Activated naive CD4-positive, alpha-beta T cell treated with anti-CD3 and anti-CD28 coated beads, Interleukin-2, amount 50 U/mL, for 24 hours (primary cell): ENCODE data around the gene INO80D.
A peak's percentile ranks its signal among the peaks of the same experiment; 100 is the strongest.
"Not testable (repeated sequence)": the region's sequence is repeated elsewhere in the genome, so short reads cannot be mapped to it uniquely, and the experiment has no call there.

ENCODE experiments used
- H3K27ac Mint-ChIP-seq: one replicate; pipeline ENCODE4 v1.8.0; 2021; ENCODE audit warnings: mild to moderate bottlenecking, mixed read lengths
- H3K27me3 Mint-ChIP-seq: one replicate; pipeline ENCODE4 v1.8.0; 2021; ENCODE audit warnings: mixed read lengths
- H3K36me3 Mint-ChIP-seq: one replicate; pipeline ENCODE4 v1.8.0; 2021; ENCODE audit warnings: mixed read lengths
- H3K4me1 Mint-ChIP-seq: one replicate; pipeline ENCODE4 v1.8.0; 2021; ENCODE audit warnings: mixed read lengths
- H3K4me3 Mint-ChIP-seq: one replicate; pipeline ENCODE4 v1.8.0; 2021; ENCODE audit warnings: mild to moderate bottlenecking, mixed read lengths
- H3K9me3 Mint-ChIP-seq: one replicate; pipeline ENCODE4 v1.8.0; 2021; ENCODE audit warnings: mixed read lengths

The INO80D gene, protein sequence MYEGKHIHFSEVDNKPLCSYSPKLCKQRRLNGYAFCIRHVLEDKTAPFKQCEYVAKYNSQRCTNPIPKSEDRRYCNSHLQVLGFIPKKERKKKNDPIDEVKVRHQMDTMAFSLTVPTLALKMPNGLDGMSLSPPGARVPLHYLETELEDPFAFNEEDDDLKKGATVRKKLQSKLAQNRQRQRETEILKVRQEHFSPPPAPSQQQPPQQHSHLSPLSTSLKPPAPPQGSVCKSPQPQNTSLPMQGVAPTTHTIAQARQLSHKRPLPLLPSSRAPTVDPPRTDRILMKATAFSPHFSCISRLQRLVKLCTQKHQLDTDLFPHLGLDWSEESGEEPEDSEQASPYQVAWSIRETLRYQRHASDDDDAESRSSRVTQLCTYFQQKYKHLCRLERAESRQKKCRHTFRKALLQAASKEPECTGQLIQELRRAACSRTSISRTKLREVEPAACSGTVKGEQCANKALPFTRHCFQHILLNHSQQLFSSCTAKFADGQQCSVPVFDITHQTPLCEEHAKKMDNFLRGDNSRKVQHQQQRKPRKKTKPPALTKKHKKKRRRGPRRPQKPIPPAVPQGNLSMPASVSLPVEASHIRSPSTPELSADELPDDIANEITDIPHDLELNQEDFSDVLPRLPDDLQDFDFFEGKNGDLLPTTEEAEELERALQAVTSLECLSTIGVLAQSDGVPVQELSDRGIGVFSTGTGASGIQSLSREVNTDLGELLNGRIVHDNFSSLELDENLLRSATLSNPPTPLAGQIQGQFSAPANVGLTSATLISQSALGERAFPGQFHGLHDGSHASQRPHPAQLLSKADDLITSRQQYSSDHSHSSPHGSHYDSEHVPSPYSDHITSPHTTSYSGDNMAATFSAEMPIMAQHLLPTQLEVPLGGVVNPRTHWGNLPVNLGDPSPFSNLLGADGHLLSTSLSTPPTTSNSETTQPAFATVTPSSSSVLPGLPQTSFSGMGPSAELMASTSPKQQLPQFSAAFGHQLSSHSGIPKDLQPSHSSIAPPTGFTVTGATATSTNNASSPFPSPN

DNA sequence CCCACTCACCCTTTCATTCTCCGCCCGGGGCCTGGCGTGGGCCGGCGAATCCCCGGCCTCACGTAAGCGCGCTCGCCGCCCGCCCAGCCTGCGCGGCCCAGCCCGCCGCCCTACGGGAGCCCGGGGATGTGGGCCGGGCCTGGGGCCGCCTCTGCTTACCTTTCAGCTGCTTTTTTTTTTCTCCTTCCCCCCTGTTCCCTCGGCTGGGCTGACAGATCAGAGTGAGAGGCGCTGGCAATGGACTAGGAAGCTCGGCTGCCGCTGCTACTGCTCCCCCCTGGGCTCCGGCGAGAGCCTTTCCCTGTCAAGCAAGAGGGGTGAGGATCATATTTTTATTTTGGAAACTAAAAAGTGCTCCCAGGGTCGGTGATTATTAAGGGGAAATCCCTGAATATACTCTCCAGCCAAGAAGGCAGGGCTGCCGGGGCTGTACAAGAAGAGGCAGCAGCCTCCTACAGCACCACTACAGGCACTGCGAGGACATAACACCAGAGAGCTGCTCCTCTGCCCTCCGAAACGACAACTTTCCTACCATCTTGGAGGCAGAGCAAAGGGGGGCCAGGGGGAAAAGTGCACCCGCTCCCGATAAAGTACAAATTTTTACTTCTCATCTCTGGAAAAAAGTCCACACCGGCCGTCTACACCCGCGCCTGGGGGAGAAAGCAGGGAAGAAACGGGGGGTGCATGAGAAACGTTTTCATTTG is at the start of gene INO80D:
Gene INO80D (minus strand): TSS at position 433 of the 704 bp plus-strand sequence. CDS start 23,158 bp downstream, outside the sequence.
- H3K36me3 Mint-ChIP-seq: no peaks in the 10 kb centered on the region
- peak within 1 kb of the TSS; percentile 100 for H3K4me3 Mint-ChIP-seq
- peaks cover 45% of the 10 kb centered on the region for H3K4me1 Mint-ChIP-seq
- H3K9me3 Mint-ChIP-seq: no peaks in the 10 kb centered on the region
- H3K27ac Mint-ChIP-seq: peak within 1 kb of the TSS; percentile 100
- no peaks in the 10 kb centered on the region for H3K27me3 Mint-ChIP-seq

DNA sequence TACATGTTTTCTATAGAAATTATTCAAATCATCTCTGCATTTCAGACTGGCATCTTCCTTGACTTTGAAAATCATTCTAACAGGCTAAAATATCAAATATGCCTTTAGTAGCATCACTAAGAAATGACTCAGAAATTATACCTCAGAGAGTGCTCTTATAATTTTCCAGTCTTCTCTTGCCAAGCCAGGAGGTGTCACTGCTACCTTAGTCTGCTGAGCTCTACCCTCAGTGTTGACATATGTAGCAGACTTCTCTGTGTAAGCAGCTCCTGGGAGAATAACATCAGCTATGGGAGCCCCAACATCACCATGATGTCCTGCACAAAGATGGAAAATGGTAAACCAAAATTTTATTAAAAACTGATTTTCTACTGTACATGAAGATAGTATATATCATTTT is 41.7 kb upstream of the INO80D start:
- no peak overlapping the region for H3K27ac Mint-ChIP-seq
- peaks cover 7% of the 10 kb centered on the region for H3K36me3 Mint-ChIP-seq
- H3K27me3 Mint-ChIP-seq: no peaks in the 10 kb centered on the region
- H3K4me1 Mint-ChIP-seq: no peaks in the 10 kb centered on the region
- H3K9me3 Mint-ChIP-seq: no peaks in the 10 kb centered on the region
- H3K4me3 Mint-ChIP-seq: no peak overlapping the region

DNA sequence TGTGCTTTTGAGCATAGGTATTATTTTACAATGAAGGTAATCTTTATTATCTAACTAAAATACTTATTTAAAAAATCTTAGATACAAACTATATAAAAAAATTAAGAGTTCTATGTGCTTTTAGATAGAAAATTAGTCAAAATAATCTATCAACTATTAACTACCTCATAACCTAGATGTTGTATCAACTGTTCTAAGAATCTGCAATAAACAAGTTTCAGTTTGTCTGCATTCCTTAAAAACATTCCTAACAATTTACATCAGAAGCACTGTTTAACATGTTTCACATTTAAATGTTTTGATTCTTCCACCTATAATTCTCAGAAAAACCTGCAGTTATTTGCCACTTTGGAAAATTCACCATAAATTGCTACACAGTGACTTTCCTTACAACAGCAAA is 39.9 kb upstream of the INO80D start:
- no peaks in the 10 kb centered on the region for H3K4me1 Mint-ChIP-seq
- H3K9me3 Mint-ChIP-seq: peaks cover 5% of the 10 kb centered on the region
- peaks cover 15% of the 10 kb centered on the region for H3K36me3 Mint-ChIP-seq
- H3K27ac Mint-ChIP-seq: no peak overlapping the region
- H3K27me3 Mint-ChIP-seq: no peaks in the 10 kb centered on the region
- no peak overlapping the region for H3K4me3 Mint-ChIP-seq

DNA sequence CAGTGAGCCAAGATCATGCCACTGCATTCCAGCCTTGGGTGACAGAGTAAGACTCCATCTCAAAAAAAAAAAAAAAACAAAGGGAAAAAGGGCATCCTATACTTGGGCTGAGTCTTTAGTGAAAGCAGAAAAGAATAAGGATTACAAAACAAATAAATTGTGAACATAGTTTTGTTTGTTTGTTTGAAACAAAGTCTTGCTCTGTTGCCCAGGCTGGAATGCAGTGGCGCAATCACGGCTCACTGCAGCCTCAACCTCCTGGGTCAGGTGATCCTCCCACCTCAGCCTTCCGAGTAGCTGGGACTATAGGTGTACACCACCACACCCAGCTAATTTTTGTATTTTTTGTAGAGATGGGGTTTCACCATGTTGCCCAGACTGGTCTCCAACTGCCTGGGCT is 36.6 kb upstream of the INO80D start:
- H3K9me3 Mint-ChIP-seq: peaks cover 11% of the 10 kb centered on the region
- H3K27me3 Mint-ChIP-seq, H3K4me3 Mint-ChIP-seq, H3K27ac Mint-ChIP-seq, H3K4me1 Mint-ChIP-seq: not testable (repeated sequence)
- peaks cover 24% of the 10 kb centered on the region for H3K36me3 Mint-ChIP-seq

DNA sequence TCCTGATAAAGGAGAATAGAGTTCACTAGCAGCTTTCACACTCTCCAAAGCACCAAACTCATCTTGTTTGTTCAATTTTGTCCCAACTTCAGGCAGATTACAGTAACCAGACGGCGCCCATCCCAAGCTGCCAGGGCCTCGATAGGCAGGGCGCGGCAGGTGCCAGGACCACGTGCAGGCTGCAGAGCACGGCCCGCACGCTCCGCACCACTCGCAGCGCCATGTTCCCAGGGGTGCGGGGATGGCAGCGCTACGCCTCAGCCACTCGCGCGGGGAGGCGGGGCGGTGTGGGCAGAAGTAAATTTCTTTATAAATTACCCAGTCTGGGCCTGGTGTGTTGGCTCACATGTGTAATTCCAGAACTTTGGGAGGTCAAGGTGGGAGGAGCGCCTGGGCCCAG is 30.3 kb upstream of the INO80D start:
- Mint-ChIP-seq H3K9me3 (peaks cover 9% of the 10 kb centered on the region), H3K4me1 (no peaks in the 10 kb centered on the region), H3K36me3 (peaks cover 23% of the 10 kb centered on the region), H3K27me3 (no peaks in the 10 kb centered on the region), H3K4me3 (no peak overlapping the region), H3K27ac (peak overlapping the region; percentile 1)

DNA sequence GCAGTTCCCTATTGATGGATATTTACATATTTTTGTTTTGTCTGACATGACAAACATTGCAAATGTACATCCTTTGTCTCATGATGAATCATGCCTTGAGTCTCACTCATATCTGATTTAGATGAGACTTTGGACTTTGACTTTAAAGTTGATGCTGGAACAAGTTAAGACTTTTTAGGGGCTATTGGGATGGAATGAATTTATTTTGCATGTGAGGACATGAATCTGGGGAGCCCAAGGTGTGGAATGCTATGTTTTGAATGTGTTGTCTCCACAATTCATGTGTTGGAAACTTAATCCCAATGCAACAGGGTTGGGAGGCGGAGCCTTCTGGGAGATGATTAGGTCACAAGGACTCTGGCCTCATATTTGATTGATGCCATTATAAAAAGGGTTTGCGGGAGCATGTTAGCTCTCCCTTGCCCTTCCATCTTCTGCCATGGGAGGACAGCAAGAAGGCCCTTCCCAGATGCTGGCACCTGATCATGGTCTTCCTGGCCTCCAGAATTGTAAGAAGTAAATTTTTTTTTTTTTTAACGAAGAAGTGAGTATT is 29.1 kb upstream of the INO80D start:
- Mint-ChIP-seq H3K4me3 (no peak overlapping the region), H3K27ac (no peak overlapping the region), H3K9me3 (peaks cover 2% of the 10 kb centered on the region), H3K36me3 (peaks cover 14% of the 10 kb centered on the region), H3K4me1 (no peaks in the 10 kb centered on the region), H3K27me3 (no peaks in the 10 kb centered on the region)

DNA sequence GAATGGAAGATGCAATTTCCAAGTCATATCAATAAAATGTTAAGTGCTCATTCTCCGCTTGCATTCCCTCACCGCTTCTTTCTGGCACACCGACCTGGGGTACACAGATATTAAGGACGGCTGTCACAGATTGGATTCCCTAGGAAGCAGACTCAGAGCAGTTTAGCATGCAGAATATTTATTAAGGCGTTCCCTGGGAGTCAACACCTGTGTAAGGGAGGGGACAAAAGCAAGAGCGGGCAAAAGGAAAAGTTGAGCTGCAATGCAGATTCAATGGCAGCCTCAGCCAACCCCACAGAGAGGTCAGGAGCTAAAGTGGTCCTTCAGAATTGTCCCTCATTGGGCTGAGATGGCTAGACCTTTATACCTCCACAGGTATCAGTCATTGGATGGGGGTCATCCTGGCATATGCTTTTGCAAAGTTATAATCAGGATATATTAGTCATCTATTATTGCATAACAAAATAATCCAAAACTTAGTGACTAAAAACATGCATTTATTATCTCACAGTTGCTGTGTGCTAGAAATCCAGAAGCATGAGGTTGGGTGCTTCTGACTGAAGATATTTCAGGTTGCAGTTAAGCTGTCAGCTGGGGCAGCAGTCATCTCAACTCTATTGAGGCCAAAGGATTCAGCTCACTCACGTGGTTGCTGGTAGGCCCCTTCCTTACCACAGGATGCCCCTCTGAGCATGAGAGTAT is 27.0 kb upstream of the INO80D start:
- Mint-ChIP-seq H3K9me3 (no peaks in the 10 kb centered on the region), H3K27ac (no peak overlapping the region), H3K4me1 (no peaks in the 10 kb centered on the region), H3K4me3 (no peak overlapping the region), H3K27me3 (no peaks in the 10 kb centered on the region), H3K36me3 (peaks cover 10% of the 10 kb centered on the region)

DNA sequence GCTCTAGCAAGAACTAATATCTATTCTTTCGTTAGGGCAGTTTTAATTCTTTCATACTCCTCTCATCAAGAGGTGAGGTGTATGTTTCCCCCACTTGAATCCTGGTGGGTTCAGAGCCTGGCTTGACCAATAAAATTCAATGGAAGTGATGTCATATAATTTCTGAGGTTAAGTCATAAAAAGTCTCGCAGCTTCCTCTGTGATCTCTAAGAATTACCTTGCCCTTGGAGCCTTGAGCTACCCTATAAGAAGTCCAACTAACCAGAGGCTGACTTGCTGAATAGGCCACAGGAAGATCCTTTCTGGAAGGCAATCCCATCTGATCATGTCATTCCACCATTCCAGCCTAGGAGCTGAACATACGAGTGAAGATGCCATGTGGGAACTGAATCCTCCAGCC is 26.1 kb upstream of the INO80D start:
- Mint-ChIP-seq H3K27ac (no peak overlapping the region), H3K4me1 (no peaks in the 10 kb centered on the region), H3K4me3 (no peak overlapping the region), H3K9me3 (no peaks in the 10 kb centered on the region), H3K27me3 (no peaks in the 10 kb centered on the region), H3K36me3 (peaks cover 10% of the 10 kb centered on the region)

DNA sequence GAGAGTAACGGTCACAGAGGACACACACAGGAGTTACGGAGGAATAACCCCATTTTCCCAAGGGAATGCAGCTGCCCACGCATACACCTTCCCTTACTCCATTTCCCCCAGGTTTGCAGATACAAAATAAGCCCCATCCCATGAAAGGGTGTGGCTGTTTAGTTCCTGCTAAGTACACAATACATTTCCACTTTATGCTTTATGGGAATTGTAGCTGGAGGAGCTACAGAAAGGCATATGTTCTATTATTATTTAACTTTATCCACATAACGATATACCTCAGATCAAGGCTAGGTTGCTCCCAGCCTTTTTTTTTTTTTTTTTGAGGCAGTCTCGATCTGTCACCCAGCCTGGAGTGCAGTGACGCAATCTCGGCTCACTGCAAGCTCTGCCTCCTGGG is 22.7 kb upstream of the INO80D start:
- H3K36me3 Mint-ChIP-seq: peaks cover 5% of the 10 kb centered on the region
- H3K27ac Mint-ChIP-seq: peak overlapping the region; percentile 43
- H3K4me3 Mint-ChIP-seq: no peak overlapping the region
- no peaks in the 10 kb centered on the region for H3K4me1 Mint-ChIP-seq
- no peaks in the 10 kb centered on the region for H3K27me3 Mint-ChIP-seq
- no peaks in the 10 kb centered on the region for H3K9me3 Mint-ChIP-seq

DNA sequence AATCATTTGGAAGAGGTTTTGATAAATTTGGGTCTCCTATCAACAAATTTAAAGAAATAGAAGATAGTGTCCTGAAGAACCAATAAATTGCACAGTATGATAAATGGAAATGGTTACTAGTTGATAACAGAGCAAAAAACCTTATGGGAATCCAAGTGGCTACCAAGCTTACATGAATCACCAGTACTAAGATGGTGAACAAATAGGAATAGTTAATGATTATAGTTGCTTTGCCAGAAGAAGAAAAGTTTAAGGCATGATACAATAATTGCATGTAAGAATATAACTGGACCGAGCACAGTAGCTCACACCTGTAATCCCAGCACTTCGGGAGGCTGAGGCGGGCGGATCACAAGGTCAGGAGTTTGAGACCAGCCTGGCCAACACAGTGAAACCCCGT is 19.6 kb upstream of the INO80D start:
- Mint-ChIP-seq H3K27ac (no peak overlapping the region), H3K4me1 (no peaks in the 10 kb centered on the region), H3K27me3 (no peaks in the 10 kb centered on the region), H3K9me3 (no peaks in the 10 kb centered on the region), H3K4me3 (no peak overlapping the region), H3K36me3 (no peaks in the 10 kb centered on the region)

DNA sequence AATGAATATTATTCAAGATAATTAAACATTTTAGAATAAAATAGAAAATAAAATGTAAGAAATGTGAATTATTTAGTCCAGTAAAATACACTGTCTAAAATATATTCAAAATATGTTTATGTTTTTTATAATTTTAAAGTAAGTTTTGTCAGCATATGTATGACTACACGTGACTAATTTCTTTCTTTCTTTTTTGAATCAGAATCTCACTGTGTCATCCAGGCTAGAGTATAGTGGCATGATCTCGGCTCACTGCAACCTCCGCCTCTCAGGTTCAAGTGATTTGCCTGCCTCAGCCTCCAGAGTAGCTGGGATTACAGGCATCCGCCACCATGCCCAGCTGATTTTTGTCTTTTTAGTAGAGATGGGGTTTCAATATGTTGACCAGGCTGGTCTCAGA is 19.1 kb upstream of the INO80D start:
- Mint-ChIP-seq H3K4me3 (no peak overlapping the region), H3K9me3 (no peaks in the 10 kb centered on the region), H3K27me3 (no peaks in the 10 kb centered on the region), H3K36me3 (no peaks in the 10 kb centered on the region), H3K27ac (no peak overlapping the region), H3K4me1 (no peaks in the 10 kb centered on the region)

DNA sequence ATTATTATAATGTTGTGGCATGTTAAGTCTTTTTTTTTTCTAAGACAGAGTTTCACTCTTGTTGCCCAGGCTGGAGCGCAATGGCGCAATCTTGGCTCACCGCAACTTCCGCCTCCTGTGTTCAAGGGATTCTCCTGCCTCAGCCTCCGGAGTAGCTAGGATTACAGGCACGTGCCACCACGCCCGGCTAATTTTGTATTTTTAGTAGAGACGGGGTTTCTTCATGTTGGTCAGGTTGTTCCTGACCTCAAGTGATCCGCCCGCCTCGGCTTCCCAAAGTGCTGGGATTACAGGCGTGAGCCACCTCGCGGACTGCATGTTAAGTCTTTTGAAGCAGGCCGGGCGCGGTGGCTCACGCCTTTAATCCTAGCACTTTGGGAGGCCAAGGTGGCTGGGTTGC is 12.9 kb upstream of the INO80D start:
- not testable (repeated sequence) for H3K27ac Mint-ChIP-seq, H3K4me3 Mint-ChIP-seq, H3K9me3 Mint-ChIP-seq, H3K27me3 Mint-ChIP-seq, H3K4me1 Mint-ChIP-seq, H3K36me3 Mint-ChIP-seq

DNA sequence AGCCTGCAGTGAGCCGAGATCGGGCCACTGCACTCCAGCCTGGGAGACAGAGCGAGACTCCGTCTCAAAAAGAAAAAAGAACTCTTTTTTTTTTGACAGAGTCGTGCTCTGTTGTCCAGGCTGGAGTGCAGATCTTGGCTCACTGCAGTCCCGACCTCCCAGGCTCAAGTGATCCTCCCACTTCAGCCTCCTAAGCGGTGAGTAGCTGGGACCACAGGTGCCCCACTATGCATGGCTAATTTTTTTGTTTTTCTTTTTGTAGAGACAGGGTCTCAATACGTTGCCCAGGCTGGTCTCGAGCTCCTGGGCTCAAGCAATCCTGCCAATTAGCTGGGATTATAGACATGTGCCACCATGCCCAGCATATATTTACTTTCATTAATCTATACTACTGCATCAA is 12.5 kb upstream of the INO80D start:
- H3K27me3 Mint-ChIP-seq: no peaks in the 10 kb centered on the region
- H3K27ac Mint-ChIP-seq: no peak overlapping the region
- no peaks in the 10 kb centered on the region for H3K36me3 Mint-ChIP-seq
- no peaks in the 10 kb centered on the region for H3K4me1 Mint-ChIP-seq
- H3K4me3 Mint-ChIP-seq: no peak overlapping the region
- H3K9me3 Mint-ChIP-seq: no peaks in the 10 kb centered on the region

DNA sequence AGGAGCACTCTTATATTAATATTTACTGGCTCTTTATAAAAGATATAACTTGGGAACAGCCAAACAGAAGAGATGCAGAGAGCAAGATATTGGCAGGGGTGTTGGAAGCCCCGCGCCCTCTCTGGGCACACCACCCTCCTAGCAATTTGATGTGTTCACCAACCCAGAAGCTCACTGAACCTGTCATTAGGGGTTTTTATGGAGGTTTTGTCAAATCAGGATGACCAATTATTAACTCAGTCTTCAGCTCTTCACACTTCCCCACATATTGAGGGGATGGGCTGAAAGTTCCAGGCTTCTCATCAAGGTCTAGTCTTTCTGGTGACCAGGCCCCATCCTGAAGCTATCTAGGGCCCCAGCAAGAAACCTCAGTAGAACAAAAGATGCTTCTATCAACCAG is 10.9 kb upstream of the INO80D start:
- no peaks in the 10 kb centered on the region for H3K4me1 Mint-ChIP-seq
- no peaks in the 10 kb centered on the region for H3K27me3 Mint-ChIP-seq
- H3K4me3 Mint-ChIP-seq: no peak overlapping the region
- H3K36me3 Mint-ChIP-seq: no peaks in the 10 kb centered on the region
- no peak overlapping the region for H3K27ac Mint-ChIP-seq
- H3K9me3 Mint-ChIP-seq: no peaks in the 10 kb centered on the region
